ENCODE data around the gene LAMTOR3. TPM values are rescaled to one million over a fixed set of nuclear protein-coding genes. Genes with fewer than 3 reads are reported as not detected.
"Not testable (repeated sequence)": the region's sequence is repeated elsewhere in the genome, so short reads cannot be mapped to it uniquely, and the experiment has no call there.

Gene LAMTOR3
- total RNA-seq, 1 donor from 2014 or later: 57.9 TPM

GRCh38 chr4:99830051-99830450 lies 64.2 kb downstream of the LAMTOR3 start:
- DNase-seq: not testable (repeated sequence)

GRCh38 chr4:99828477-99828876 lies 65.8 kb downstream of the LAMTOR3 start:
- DNase-seq: no peak

Other genes with a start within 250 kb of the LAMTOR3 start
- 0.47 TPM for gene C4orf54, start 236.6 kb downstream of the LAMTOR3 start, total RNA-seq
- gene DAPP1, start 77.6 kb downstream of the LAMTOR3 start, total RNA-seq: 0.94 TPM
- gene DNAJB14, start 52.2 kb upstream of the LAMTOR3 start, total RNA-seq: 105 TPM
- gene H2AZ1, start 55.8 kb upstream of the LAMTOR3 start, total RNA-seq: 117 TPM